Gastrocnemius medialis (tissue), 4 donors: ENCODE results near the gene CORO2B. TPM values are rescaled to one million over a fixed set of nuclear protein-coding genes. Genes with fewer than 3 reads are reported as not detected.

Experiments used
- ATAC-seq, 2 donors: fragments of 150-250 bp; one replicate each; pipeline ENCODE4 v1.9.1; 2016
- DNase-seq, 2 donors: peaks; one replicate each; pipeline ENCODE4 v3.0.0-alpha.2; 2019
- H3K27ac ChIP-seq, 4 donors: fragments of 200-600 bp; sonication (generic); 1 replicate in 1 of 4; 2 replicates in 3 of 4; pipeline ENCODE4 v1.5.1; 2016 to 2018; ENCODE audit warnings: mild to moderate bottlenecking in 2 of 4, moderate library complexity in 1 of 4
- H3K27me3 ChIP-seq, 3 donors: fragments of 200-600 bp; sonication (generic) in 2 of 3; 1 replicate in 1 of 3; 2 replicates in 2 of 3; pipeline versions ENCODE4 v1.5.1 to v1.6.0; 2016 to 2019; ENCODE audit warnings: mild to moderate bottlenecking in 1 of 3, moderate library complexity in 1 of 3
- H3K36me3 ChIP-seq, 2 donors: fragments of 200-600 bp; sonication (generic) in 1 of 2; one replicate each; pipeline ENCODE4 v1.5.1; 2017 to 2018
- H3K4me1 ChIP-seq, 2 donors: fragments of 200-600 bp; sonication (generic) in 1 of 2; one replicate each; pipeline ENCODE4 v1.5.1; 2016 to 2017; ENCODE audit warnings: mild to moderate bottlenecking in 2 of 2
- H3K4me3 ChIP-seq, 4 donors: fragments of 200-600 bp; sonication (generic) in 3 of 4; 1 replicate in 1 of 4; 2 replicates in 3 of 4; pipeline ENCODE4 v1.5.1; 2016 to 2019; ENCODE audit warnings: mild to moderate bottlenecking in 2 of 4
- H3K9me3 ChIP-seq, 3 donors: fragments of 200-600 bp; sonication (generic) in 2 of 3; 1 replicate in 1 of 3; 2 replicates in 2 of 3; pipeline ENCODE4 v1.5.1; 2016 to 2019
- POLR2A ChIP-seq, 2 donors: fragments of 450-650 bp; IDR thresholded peaks; one replicate each; pipeline ENCODE4 v1.6.1; 2017; ENCODE audit warnings: antibody characterized with exemption in 2 of 2, mild to moderate bottlenecking in 2 of 2, moderate library complexity in 2 of 2
- in situ Hi-C, 4 donors: fragments of 200-750 bp; cut with MboI; loops; one replicate each; pipeline versions ENCODE4 v1.15.0 to v1.8.0; 2017; ENCODE audit warnings: low sequenced_read_pairs in 4 of 4
- intact Hi-C: fragments of 100-400 bp; cut with DNase I; formaldehyde crosslinking; loops from one replicate; pipeline ENCODE4 v1.15.1; 2023; ENCODE audit warnings: low total_unique reads
- total RNA-seq, 4 donors: library from RNA; depleted of rRNA; stranded (reverse); fragments of >200 nt; gene quantifications; one replicate each; pipeline versions ENCODE4 v1.1.0 to v1.2.3, GENCODE V29; 2016
- TF ChIP-seq, protein P1 (sequence below), 5 experiments: fragments of 450-650 bp in 3 of 5; fragments of 200-600 bp in 2 of 5; sonication (generic) in 2 of 5; IDR thresholded peaks in 4 of 5; conservative IDR thresholded peaks in 1 of 5; 1 replicate in 4 of 5; 2 replicates in 1 of 5; pipeline ENCODE4 v1.5.1; 2016 to 2019; ENCODE audit warnings: antibody characterized with exemption in 5 of 5, mild to moderate bottlenecking in 3 of 5, moderate library complexity in 3 of 5

Gene CORO2B
- total RNA-seq, 4 donors from 2014 or later: 1.5 to 2.2 (median 1.8) TPM

DNA sequence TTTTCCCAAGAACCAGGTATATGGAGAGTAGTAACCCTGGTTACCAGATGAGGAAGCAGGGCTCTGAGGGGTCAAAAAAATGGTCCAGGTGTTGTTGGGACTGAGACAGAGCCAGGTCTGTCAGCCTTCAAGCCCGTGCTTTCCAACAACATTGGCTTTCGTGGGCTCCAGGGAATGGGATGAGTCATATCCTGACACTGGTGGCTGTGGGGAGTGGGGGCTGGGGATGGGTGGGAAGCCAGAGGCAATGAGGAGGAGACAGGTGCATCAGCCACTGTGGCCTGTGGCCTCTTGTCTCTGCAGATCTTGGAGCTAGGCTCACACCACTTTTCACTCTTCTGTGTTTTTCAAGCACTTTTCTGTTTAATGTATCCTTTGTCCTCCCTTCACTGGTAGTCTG, 38.2 kb downstream of the CORO2B start:
- no peaks in the 10 kb centered on the region for H3K36me3 ChIP-seq
- TF ChIP-seq, protein P1, sequence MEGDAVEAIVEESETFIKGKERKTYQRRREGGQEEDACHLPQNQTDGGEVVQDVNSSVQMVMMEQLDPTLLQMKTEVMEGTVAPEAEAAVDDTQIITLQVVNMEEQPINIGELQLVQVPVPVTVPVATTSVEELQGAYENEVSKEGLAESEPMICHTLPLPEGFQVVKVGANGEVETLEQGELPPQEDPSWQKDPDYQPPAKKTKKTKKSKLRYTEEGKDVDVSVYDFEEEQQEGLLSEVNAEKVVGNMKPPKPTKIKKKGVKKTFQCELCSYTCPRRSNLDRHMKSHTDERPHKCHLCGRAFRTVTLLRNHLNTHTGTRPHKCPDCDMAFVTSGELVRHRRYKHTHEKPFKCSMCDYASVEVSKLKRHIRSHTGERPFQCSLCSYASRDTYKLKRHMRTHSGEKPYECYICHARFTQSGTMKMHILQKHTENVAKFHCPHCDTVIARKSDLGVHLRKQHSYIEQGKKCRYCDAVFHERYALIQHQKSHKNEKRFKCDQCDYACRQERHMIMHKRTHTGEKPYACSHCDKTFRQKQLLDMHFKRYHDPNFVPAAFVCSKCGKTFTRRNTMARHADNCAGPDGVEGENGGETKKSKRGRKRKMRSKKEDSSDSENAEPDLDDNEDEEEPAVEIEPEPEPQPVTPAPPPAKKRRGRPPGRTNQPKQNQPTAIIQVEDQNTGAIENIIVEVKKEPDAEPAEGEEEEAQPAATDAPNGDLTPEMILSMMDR (IDR thresholded peaks at IDR 0.05 in 4 of 5, conservative IDR thresholded peaks at IDR 0.05 in 1 of 5): no peak
- TF ChIP-seq POLR2A (IDR thresholded peaks at IDR 0.05): no peak
- intact Hi-C loops: no loop called here
- H3K9me3 ChIP-seq: no peaks in the 10 kb centered on the region
- H3K27ac ChIP-seq: peak overlapping the region in 1 of 4 donors; percentile 2
- H3K4me3 ChIP-seq: no peak overlapping the region
- in situ Hi-C loops: no loop called here
- ATAC-seq (no peak), DNase-seq (no peak)
- peaks cover 22 to 28% of the 10 kb centered on the region in 2 donors for H3K4me1 ChIP-seq
- no peaks in the 10 kb centered on the region for H3K27me3 ChIP-seq

DNA sequence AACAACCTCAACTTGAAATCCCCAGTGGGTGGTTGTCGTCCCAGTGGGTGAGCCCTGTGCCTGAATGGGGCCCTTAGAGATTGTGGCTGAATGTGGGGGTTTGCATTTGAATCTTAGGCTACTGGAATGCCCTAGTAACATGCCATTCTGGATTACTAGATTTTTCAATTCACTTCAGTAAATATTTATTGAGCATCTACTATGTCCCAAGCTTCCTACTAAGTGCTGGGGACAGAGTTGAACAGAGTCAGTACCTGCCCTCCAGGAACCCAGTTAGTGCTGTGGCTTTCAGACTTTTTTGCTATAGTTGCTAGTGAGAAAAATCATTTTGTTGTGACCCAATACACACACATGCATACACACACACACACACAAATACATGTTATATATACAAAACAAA, 39.0 kb downstream of the CORO2B start:
- H3K4me3 ChIP-seq: no peak overlapping the region
- no peaks in the 10 kb centered on the region for H3K9me3 ChIP-seq
- no peaks in the 10 kb centered on the region for H3K27me3 ChIP-seq
- H3K36me3 ChIP-seq: no peaks in the 10 kb centered on the region
- no peak for DNase-seq
- H3K4me1 ChIP-seq: peaks cover 22 to 28% of the 10 kb centered on the region in 2 donors
- TF ChIP-seq, protein P1 (IDR thresholded peaks at IDR 0.05 in 4 of 5, conservative IDR thresholded peaks at IDR 0.05 in 1 of 5): no peak
- no peak for TF ChIP-seq POLR2A (IDR thresholded peaks at IDR 0.05)
- no peak for ATAC-seq
- in situ Hi-C loops (no loop called here), intact Hi-C loops (no loop called here)
- no peak overlapping the region for H3K27ac ChIP-seq

DNA sequence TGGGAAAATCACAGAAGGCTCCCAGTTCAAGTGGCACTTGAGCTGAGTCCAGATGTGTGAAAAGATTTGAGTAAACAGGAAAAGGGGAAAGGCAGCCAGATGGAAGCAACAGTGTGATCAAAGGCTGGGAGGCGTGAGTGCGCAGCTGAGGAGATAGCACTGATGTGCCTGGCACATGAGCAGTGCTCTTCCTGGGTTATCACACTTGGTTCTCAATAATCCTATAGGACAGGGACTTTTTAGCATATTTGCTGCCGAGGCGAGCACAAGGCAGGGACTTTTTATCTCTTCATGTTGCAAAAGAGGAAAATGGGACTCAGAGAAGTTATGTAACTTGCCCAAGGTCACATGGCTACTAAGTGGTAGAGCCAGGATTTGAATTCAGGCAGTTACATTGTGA, 39.6 kb downstream of the CORO2B start:
- H3K4me1 ChIP-seq: peaks cover 22 to 26% of the 10 kb centered on the region in 2 donors

DNA sequence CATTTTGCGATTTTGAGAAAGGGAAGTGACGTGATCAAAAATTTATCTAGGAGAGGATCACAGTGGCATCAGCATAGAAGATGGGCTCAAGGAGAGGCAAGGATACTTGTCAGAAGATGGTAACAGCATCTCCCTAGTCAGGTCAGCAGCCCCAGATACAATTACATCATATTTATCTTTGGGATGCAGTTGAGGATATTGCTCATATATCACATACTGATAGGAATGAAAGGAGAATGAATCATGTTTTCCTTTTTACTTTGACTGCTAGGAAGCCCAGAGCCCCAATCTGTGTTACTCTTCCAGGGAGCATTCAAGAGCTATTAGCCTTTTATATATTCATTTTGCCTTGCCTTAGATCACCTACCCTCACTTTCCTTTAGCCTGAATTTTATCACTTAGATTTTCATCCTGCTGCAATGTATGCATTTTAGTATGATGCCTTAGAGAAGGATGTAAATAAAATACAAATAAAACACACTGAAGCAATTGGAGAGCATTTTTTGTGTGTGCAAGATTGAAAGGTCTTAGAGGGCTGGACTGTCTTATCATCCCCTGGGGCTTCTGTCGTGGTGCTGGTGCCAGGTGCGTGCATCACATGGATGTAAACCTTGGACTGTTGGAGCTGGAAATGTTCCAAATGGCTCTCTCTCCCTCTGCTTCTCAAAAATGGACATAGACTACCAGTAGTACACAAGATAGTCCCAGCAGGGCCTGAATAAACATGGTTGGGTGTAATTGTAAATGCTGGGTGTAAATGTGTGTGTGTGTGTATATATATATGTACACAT, 40.3 kb downstream of the CORO2B start:
- no peaks in the 10 kb centered on the region for H3K9me3 ChIP-seq
- no peak overlapping the region for H3K4me3 ChIP-seq
- in situ Hi-C loops: no loop called here
- no peak for TF ChIP-seq POLR2A (IDR thresholded peaks at IDR 0.05)
- TF ChIP-seq, protein P1 (IDR thresholded peaks at IDR 0.05 in 4 of 5, conservative IDR thresholded peaks at IDR 0.05 in 1 of 5): no peak
- peaks cover 17 to 19% of the 10 kb centered on the region in 2 donors for H3K4me1 ChIP-seq
- intact Hi-C loops: no loop called here
- H3K36me3 ChIP-seq: no peaks in the 10 kb centered on the region
- no peak for ATAC-seq
- H3K27me3 ChIP-seq: no peaks in the 10 kb centered on the region
- H3K27ac ChIP-seq: no peak overlapping the region
- DNase-seq: no peak

More for the DNA sequence above, 39.6 kb downstream of the CORO2B start:
- intact Hi-C loops: no loop called here
- DNase-seq (no peak), ATAC-seq (peak; percentile 45 to 49)
- Histone ChIP-seq H3K27ac (no peak overlapping the region), H3K27me3 (no peaks in the 10 kb centered on the region), H3K36me3 (no peaks in the 10 kb centered on the region), H3K4me3 (no peak overlapping the region), H3K9me3 (no peaks in the 10 kb centered on the region)
- in situ Hi-C loops: no loop called here
- TF ChIP-seq, protein P1 (IDR thresholded peaks at IDR 0.05 in 4 of 5, conservative IDR thresholded peaks at IDR 0.05 in 1 of 5): no peak
- TF ChIP-seq POLR2A (IDR thresholded peaks at IDR 0.05): no peak
